ENCODE measurements around the gene SGO1. TPM values are rescaled to one million over a fixed set of nuclear protein-coding genes. Genes with fewer than 3 reads are reported as not detected.

Gene SGO1
- total RNA-seq, 8 experiments from 2014 or later: 0.43 to 15.8 (median 1.4) TPM

GRCh38 chr3:20194793-20195460 is 8.9 kb upstream of the SGO1 start:
- ATAC-seq (replicated peaks in 6 of 8): no peak
- Histone ChIP-seq H3K27ac (no peak overlapping the region), H3K4me3 (no peak overlapping the region), H3K4me1 (replicated peaks in 1 of 2) (peaks cover 0 to 6% of the 10 kb centered on the region in 2 donors)
- WGBS, 10 experiments: 64 to 100% (median 87%) methylated on average over 1 to 6 of the region's 7 CpGs; no CpG with 5 or more reads in 1 of the 10 experiments
- in situ Hi-C loops (cut with MboI; ENCODE audit: low pct_unique_long_range_greater_than_20kb in 2 of 9, low sequenced_read_pairs in 9 of 9, unreplicated experiment in 9 of 9): no loop called here

GRCh38 chr3:20190991-20191390 is 5.0 kb upstream of the SGO1 start:
- no peak for ATAC-seq (replicated peaks in 6 of 8)
- H3K4me1 ChIP-seq (replicated peaks in 1 of 2): peaks cover 7 to 12% of the 10 kb centered on the region in 2 donors
- in situ Hi-C loops (cut with MboI; ENCODE audit: low pct_unique_long_range_greater_than_20kb in 2 of 9, low sequenced_read_pairs in 9 of 9, unreplicated experiment in 9 of 9): no loop called here
- no peak overlapping the region for H3K27ac ChIP-seq
- H3K4me3 ChIP-seq: no peak overlapping the region
- WGBS, 10 experiments: 27 to 86% (median 49%) methylated on average over 1 to 5 of the region's 5 CpGs; no CpG with 5 or more reads in 1 of the 10 experiments

GRCh38 chr3:20186600-20187004 is 596 bp upstream of the SGO1 start:
- H3K4me1 ChIP-seq (replicated peaks in 1 of 2): peaks cover 7 to 12% of the 10 kb centered on the region in 2 donors
- H3K4me3 ChIP-seq: peak overlapping the region; percentile 60 to 87 (median 69)
- in situ Hi-C loops (cut with MboI; ENCODE audit: low pct_unique_long_range_greater_than_20kb in 2 of 9, low sequenced_read_pairs in 9 of 9, unreplicated experiment in 9 of 9): no loop called here
- ATAC-seq (replicated peaks in 6 of 8): peak in 6 of 8 experiments; percentile 2 to 12 (median 8)
- WGBS, 10 experiments: 0 to 8% (median 1%) methylated on average over 2 to 9 of the region's 9 CpGs
- H3K27ac ChIP-seq: peak overlapping the region; percentile 55 to 86

- H3K4me3 ChIP-seq: peak overlapping the region; percentile 60 to 87 (median 69)
- in situ Hi-C loops (cut with MboI; ENCODE audit: low pct_unique_long_range_greater_than_20kb in 2 of 9, low sequenced_read_pairs in 9 of 9, unreplicated experiment in 9 of 9): no loop called here
- ATAC-seq (replicated peaks in 6 of 8): peak in 1 of 8 experiments; percentile 7
- peaks cover 7% of the 10 kb centered on the region in 2 donors for H3K4me1 ChIP-seq (replicated peaks in 1 of 2)
- 0 to 23% (median 3%) methylated on average over 1 to 12 of the region's 12 CpGs; no CpG with 5 or more reads in 1 of the 10 experiments for WGBS, 10 experiments
- no peak overlapping the region for H3K27ac ChIP-seq
Observed at GRCh38 chr3:20185331-20185678, 701 bp downstream of the SGO1 start.

GRCh38 chr3:20182206-20182605 is 3.8 kb downstream of the SGO1 start:
- WGBS, 10 experiments: 80 to 100% (median 100%) methylated on average over 1 to 4 of the region's 4 CpGs; no CpG with 5 or more reads in 5 of the 10 experiments
- Histone ChIP-seq H3K4me1 (replicated peaks in 1 of 2) (peaks cover 2 to 4% of the 10 kb centered on the region in 2 donors), H3K27ac (no peak overlapping the region), H3K4me3 (no peak overlapping the region)
- in situ Hi-C loops (cut with MboI; ENCODE audit: low pct_unique_long_range_greater_than_20kb in 2 of 9, low sequenced_read_pairs in 9 of 9, unreplicated experiment in 9 of 9): no loop called here
- ATAC-seq (replicated peaks in 6 of 8): no peak

- ATAC-seq (replicated peaks in 6 of 8): no peak
- no peak overlapping the region for H3K4me3 ChIP-seq
- H3K27ac ChIP-seq: no peak overlapping the region
- WGBS, 10 experiments: 81 to 100% (median 93%) methylated on average over 1 to 3 of the region's 3 CpGs
- in situ Hi-C loops (cut with MboI; ENCODE audit: low pct_unique_long_range_greater_than_20kb in 2 of 9, low sequenced_read_pairs in 9 of 9, unreplicated experiment in 9 of 9): no loop called here
- H3K4me1 ChIP-seq (replicated peaks in 1 of 2): no peaks in the 10 kb centered on the region
Observed at GRCh38 chr3:20181276-20181675, 4.7 kb downstream of the SGO1 start.

- ATAC-seq (replicated peaks in 6 of 8): no peak
- WGBS, 10 experiments: 58 to 100% (median 97%) methylated on average over 1 to 4 of the region's 4 CpGs
- in situ Hi-C loops (cut with MboI; ENCODE audit: low pct_unique_long_range_greater_than_20kb in 2 of 9, low sequenced_read_pairs in 9 of 9, unreplicated experiment in 9 of 9): no loop called here
- Histone ChIP-seq H3K4me1 (replicated peaks in 1 of 2) (peaks cover 0 to 3% of the 10 kb centered on the region in 2 donors), H3K27ac (no peak overlapping the region), H3K4me3 (no peak overlapping the region)
Observed at GRCh38 chr3:20173844-20174410, 12.1 kb downstream of the SGO1 start.

- Histone ChIP-seq H3K27ac (no peak overlapping the region), H3K4me3 (no peak overlapping the region), H3K4me1 (replicated peaks in 1 of 2) (no peaks in the 10 kb centered on the region)
- ATAC-seq (replicated peaks in 6 of 8): no peak
- in situ Hi-C loops (cut with MboI; ENCODE audit: low pct_unique_long_range_greater_than_20kb in 2 of 9, low sequenced_read_pairs in 9 of 9, unreplicated experiment in 9 of 9): no loop called here
- 50 to 100% (median 100%) methylated on average over 1 to 2 of the region's 2 CpGs; no CpG with 5 or more reads in 1 of the 10 experiments for WGBS, 10 experiments
Observed at GRCh38 chr3:20161714-20162113, 24.3 kb downstream of the SGO1 start.

- Histone ChIP-seq H3K27ac (no peak overlapping the region), H3K4me3 (no peak overlapping the region), H3K4me1 (replicated peaks in 1 of 2) (no peaks in the 10 kb centered on the region)
- in situ Hi-C loops (cut with MboI; ENCODE audit: low pct_unique_long_range_greater_than_20kb in 2 of 9, low sequenced_read_pairs in 9 of 9, unreplicated experiment in 9 of 9): no loop called here
- no peak for ATAC-seq (replicated peaks in 6 of 8)
Observed at GRCh38 chr3:20160230-20160629, 25.8 kb downstream of the SGO1 start.

- Histone ChIP-seq H3K4me1 (replicated peaks in 1 of 2) (peaks cover 0 to 31% of the 10 kb centered on the region in 2 donors), H3K27ac (no peak overlapping the region), H3K4me3 (no peak overlapping the region)
- WGBS, 10 experiments: 83 to 100% (median 93%) methylated on average over 1 to 4 of the region's 4 CpGs; no CpG with 5 or more reads in 1 of the 10 experiments
- no peak for ATAC-seq (replicated peaks in 6 of 8)
- in situ Hi-C loops (cut with MboI; ENCODE audit: low pct_unique_long_range_greater_than_20kb in 2 of 9, low sequenced_read_pairs in 9 of 9, unreplicated experiment in 9 of 9): no loop called here
Observed at GRCh38 chr3:20154928-20155327, 31.1 kb downstream of the SGO1 start.

GRCh38 chr3:20154078-20154477 is 31.9 kb downstream of the SGO1 start:
- H3K27ac ChIP-seq: no peak overlapping the region
- 55 to 100% (median 95%) methylated on average over 1 of the region's 1 CpG; no CpG with 5 or more reads in 4 of the 10 experiments for WGBS, 10 experiments
- H3K4me3 ChIP-seq: no peak overlapping the region
- no peak for ATAC-seq (replicated peaks in 6 of 8)
- H3K4me1 ChIP-seq (replicated peaks in 1 of 2): peaks cover 0 to 31% of the 10 kb centered on the region in 2 donors
- in situ Hi-C loops (cut with MboI; ENCODE audit: low pct_unique_long_range_greater_than_20kb in 2 of 9, low sequenced_read_pairs in 9 of 9, unreplicated experiment in 9 of 9): no loop called here

GRCh38 chr3:20148466-20148865 is 37.5 kb downstream of the SGO1 start:
- Histone ChIP-seq H3K27ac (no peak overlapping the region), H3K4me3 (no peak overlapping the region), H3K4me1 (replicated peaks in 1 of 2) (peaks cover 3 to 18% of the 10 kb centered on the region in 2 donors)
- no peak for ATAC-seq (replicated peaks in 6 of 8)
- in situ Hi-C loops (cut with MboI; ENCODE audit: low pct_unique_long_range_greater_than_20kb in 2 of 9, low sequenced_read_pairs in 9 of 9, unreplicated experiment in 9 of 9): no loop called here
- 84 to 100% (median 95%) methylated on average over 2 to 9 of the region's 10 CpGs for WGBS, 10 experiments

- Histone ChIP-seq H3K4me1 (replicated peaks in 1 of 2) (peaks cover 3 to 7% of the 10 kb centered on the region in 2 donors), H3K4me3 (no peak overlapping the region), H3K27ac (no peak overlapping the region)
- no peak for ATAC-seq (replicated peaks in 6 of 8)
- in situ Hi-C loops (cut with MboI; ENCODE audit: low pct_unique_long_range_greater_than_20kb in 2 of 9, low sequenced_read_pairs in 9 of 9, unreplicated experiment in 9 of 9): no loop called here
Observed at GRCh38 chr3:20147361-20147760, 38.6 kb downstream of the SGO1 start.

- Histone ChIP-seq H3K4me1 (replicated peaks in 1 of 2) (peaks cover 7 to 8% of the 10 kb centered on the region in 2 donors), H3K27ac (no peak overlapping the region), H3K4me3 (no peak overlapping the region)
- 63 to 100% (median 91%) methylated on average over 2 to 8 of the region's 8 CpGs for WGBS, 10 experiments
- no peak for ATAC-seq (replicated peaks in 6 of 8)
- in situ Hi-C loops (cut with MboI; ENCODE audit: low pct_unique_long_range_greater_than_20kb in 2 of 9, low sequenced_read_pairs in 9 of 9, unreplicated experiment in 9 of 9): no loop called here
Observed at GRCh38 chr3:20146301-20146700, 39.7 kb downstream of the SGO1 start.
